Sigmoid colon (tissue), 4 donors: ENCODE results near the gene P2RX4.

Experiments used
- EP300 ChIP-seq, 4 donors: sonication (generic); formaldehyde crosslinking; IDR thresholded peaks; one replicate each; pipeline ENCODE4 v1.6.1; 2017; ENCODE audit warnings: antibody characterized with exemption in 4 of 4
- POLR2A ChIP-seq, 2 donors: fragments of 450-650 bp; IDR thresholded peaks; one replicate each; pipeline ENCODE4 v1.6.1; 2016; ENCODE audit warnings: antibody characterized with exemption in 2 of 2, mild to moderate bottlenecking in 2 of 2, moderate library complexity in 2 of 2

DNA sequence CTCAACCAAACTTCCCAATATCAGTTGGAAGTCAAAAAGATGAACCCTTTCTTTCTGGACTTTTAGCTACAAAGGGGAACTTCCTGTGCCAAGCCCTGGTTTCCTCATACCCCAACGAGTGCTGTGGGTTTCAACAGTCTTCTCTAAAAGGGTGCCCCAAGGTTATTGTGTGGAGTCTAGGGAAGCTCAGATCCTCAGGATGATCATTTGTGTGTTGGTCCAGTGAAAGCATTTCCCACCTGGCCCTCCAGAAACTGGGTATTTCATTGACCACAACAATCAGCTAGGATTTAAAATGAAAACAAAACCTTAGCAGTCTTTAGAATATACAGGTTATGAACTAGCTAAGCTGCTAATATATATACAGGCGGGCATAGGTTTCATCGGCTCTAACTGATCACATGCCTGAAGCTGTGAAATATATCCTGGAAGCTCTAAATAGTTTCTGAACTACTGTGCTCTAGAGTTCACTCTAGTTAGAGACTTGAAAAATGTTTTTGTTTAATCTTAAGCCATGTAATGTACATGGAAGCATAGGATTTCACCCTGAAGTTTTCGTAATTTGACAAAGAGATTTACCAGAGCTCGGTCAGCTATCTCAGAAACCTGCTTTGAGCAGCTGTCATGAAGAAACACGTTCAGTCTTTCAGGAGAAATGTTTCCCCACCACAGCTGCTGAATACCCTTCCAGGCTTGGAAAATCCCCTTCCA lies 29.6 kb downstream of the P2RX4 start:
- no peak for TF ChIP-seq EP300 (IDR thresholded peaks at IDR 0.05)
- TF ChIP-seq POLR2A (IDR thresholded peaks at IDR 0.05) = no peak
